ENCODE data around the gene NKX6-2.

GRCh38 chr10:132802048-132802447 is 16.1 kb upstream of the NKX6-2 start:
- no peak for TF ChIP-seq CTCF (IDR thresholded peaks at IDR 0.05; ENCODE audit: borderline replicate concordance, extremely low read depth, low read length, poor library complexity, severe bottlenecking)
- no peak for TF ChIP-seq EZH2 (IDR thresholded peaks at IDR 0.05; ENCODE audit: borderline replicate concordance, low read depth, low read length, severe bottlenecking)
